ENCODE results near the gene PEAK1. TPM values are rescaled to one million over a fixed set of nuclear protein-coding genes. Genes with fewer than 3 reads are reported as not detected.

Gene PEAK1
- total and polyA plus RNA-seq, 8 donors: 58.3 to 86.9 (median 64.3) TPM

GRCh38 chr15:77393471-77393840 is 26.4 kb downstream of the PEAK1 start:
- Histone ChIP-seq H3K4me3 (no peak overlapping the region), H3K27me3 (no peaks in the 10 kb centered on the region), H3K9me3 (peaks cover 0 to 18% of the 10 kb centered on the region in 2 donors), H3K4me1 (peaks cover 0 to 8% of the 10 kb centered on the region in 2 donors), H3K27ac (no peak overlapping the region), H3K36me3 (no peaks in the 10 kb centered on the region)
- DNase-seq (no peak), ATAC-seq (peak; percentile 15)
- intact Hi-C loops (cut with DNase I): no loop called here
- no peak for TF ChIP-seq CTCF (IDR thresholded peaks at IDR 0.05)

GRCh38 chr15:77392762-77393470 is 27.0 kb downstream of the PEAK1 start:
- peaks cover 0 to 8% of the 10 kb centered on the region in 2 donors for H3K4me1 ChIP-seq
- no peak overlapping the region for H3K27ac ChIP-seq
- intact Hi-C loops (cut with DNase I): no loop called here
- no peaks in the 10 kb centered on the region for H3K36me3 ChIP-seq
- H3K27me3 ChIP-seq: no peaks in the 10 kb centered on the region
- no peak overlapping the region for H3K4me3 ChIP-seq
- no peak for ATAC-seq
- DNase-seq: peak in 1 of 4 donors; percentile 66
- H3K9me3 ChIP-seq: peaks cover 0 to 13% of the 10 kb centered on the region in 2 donors
- no peak for TF ChIP-seq CTCF (IDR thresholded peaks at IDR 0.05)

GRCh38 chr15:77391372-77391951 is 28.4 kb downstream of the PEAK1 start:
- no peak for TF ChIP-seq CTCF (IDR thresholded peaks at IDR 0.05)
- no peak for DNase-seq
- H3K9me3 ChIP-seq: peaks cover 0 to 9% of the 10 kb centered on the region in 2 donors
- peaks cover 8 to 11% of the 10 kb centered on the region in 2 donors for H3K4me1 ChIP-seq
- no peak overlapping the region for H3K27ac ChIP-seq
- no peak for ATAC-seq
- intact Hi-C loops (cut with DNase I): no loop called here
- H3K36me3 ChIP-seq: no peaks in the 10 kb centered on the region
- H3K4me3 ChIP-seq: no peak overlapping the region
- no peaks in the 10 kb centered on the region for H3K27me3 ChIP-seq

- H3K27ac ChIP-seq: no peak overlapping the region
- no peaks in the 10 kb centered on the region for H3K27me3 ChIP-seq
- no peaks in the 10 kb centered on the region for H3K9me3 ChIP-seq
- no peak for TF ChIP-seq CTCF (IDR thresholded peaks at IDR 0.05)
- intact Hi-C loops (cut with DNase I): no loop called here
- DNase-seq: no peak
- peaks cover 11 to 27% of the 10 kb centered on the region in 2 donors for H3K4me1 ChIP-seq
- peak; percentile 43 for ATAC-seq
- no peaks in the 10 kb centered on the region for H3K36me3 ChIP-seq
- no peak overlapping the region for H3K4me3 ChIP-seq
These were observed 32.4 kb downstream of the PEAK1 start for GRCh38 chr15:77387365-77388105.

GRCh38 chr15:77386626-77387025 is 33.3 kb downstream of the PEAK1 start:
- no peaks in the 10 kb centered on the region for H3K36me3 ChIP-seq
- ATAC-seq (no peak), DNase-seq (no peak)
- peaks cover 11 to 27% of the 10 kb centered on the region in 2 donors for H3K4me1 ChIP-seq
- H3K9me3 ChIP-seq: no peaks in the 10 kb centered on the region
- H3K27ac ChIP-seq: no peak overlapping the region
- H3K4me3 ChIP-seq: no peak overlapping the region
- intact Hi-C loops (cut with DNase I): no loop called here
- no peak for TF ChIP-seq CTCF (IDR thresholded peaks at IDR 0.05)
- H3K27me3 ChIP-seq: no peaks in the 10 kb centered on the region
